CD4-positive, alpha-beta T cell (primary cell): Measurements from ENCODE around the gene MAPK11. TPM values are rescaled to one million over a fixed set of nuclear protein-coding genes. Genes with fewer than 3 reads are reported as not detected.

Source experiments
- ATAC-seq: fragments of 200-7000 bp; cut with Tn5 transposase; one replicate; pipeline ENCODE4 v1.10.0; 2022; ENCODE audit warnings: mild to moderate bottlenecking; ENCODE audit not compliant: poor library complexity
- CTCF ChIA-PET: fragments of 350-600 bp; sonication (Branson Sonifier 250); formaldehyde crosslinking; loops from one replicate; lab custom pipeline; 2021; ENCODE audit warnings: antibody characterized with exemption, inconsistent platforms; lab: Charles Lee
- POLR2A ChIA-PET: fragments of 350-600 bp; sonication (Branson Sonifier 250); formaldehyde crosslinking; loops from one replicate; lab custom pipeline; 2021; ENCODE audit warnings: antibody characterized with exemption, inconsistent platforms; lab: Charles Lee
- DNase-seq, 14 experiments: peaks; one replicate each; pipeline ENCODE4 v3.0.0-alpha.2; 2013 to 2020; ENCODE audit warnings: mixed read lengths in 2 of 14
- H3K27ac ChIP-seq, 2 donors: one replicate each; pipeline versions ENCODE4 v1.5.1 to v1.7.0; 2013; ENCODE audit warnings: low read length in 2 of 2, low read depth in 1 of 2, mild to moderate bottlenecking in 1 of 2
- H3K27me3 ChIP-seq, 2 experiments: 1 replicate in 1 of 2; 2 replicates in 1 of 2; pipeline versions ENCODE4 v1.6.1 to v1.7.0; 2013; ENCODE audit warnings: low read length in 2 of 2, control low read depth in 1 of 2, mild to moderate bottlenecking in 1 of 2, moderate library complexity in 1 of 2; ENCODE audit not compliant: insufficient read depth in 2 of 2, control insufficient read depth in 1 of 2
- H3K36me3 ChIP-seq: one replicate; pipeline ENCODE4 v1.6.1; 2013; ENCODE audit warnings: low read length, control low read depth; ENCODE audit not compliant: insufficient read depth
- H3K4me1 ChIP-seq: one replicate; pipeline ENCODE4 v1.6.1; 2013; ENCODE audit warnings: low read length, control low read depth; ENCODE audit not compliant: insufficient read depth
- H3K4me3 ChIP-seq: one replicate; pipeline ENCODE4 v1.5.1; 2013; ENCODE audit warnings: mild to moderate bottlenecking, low read length, moderate library complexity
- H3K9me3 ChIP-seq, 2 experiments: 1 replicate in 1 of 2; 2 replicates in 1 of 2; pipeline versions ENCODE4 v1.6.1 to v1.7.0; 2013; ENCODE audit warnings: low read length in 2 of 2, mild to moderate bottlenecking in 2 of 2, control low read depth in 1 of 2, moderate library complexity in 1 of 2; ENCODE audit not compliant: control insufficient read depth in 1 of 2, insufficient read depth in 1 of 2
- H3K27ac Mint-ChIP-seq: one replicate; pipeline ENCODE4 v1.8.0; 2020; ENCODE audit warnings: mixed read lengths
- H3K27me3 Mint-ChIP-seq: one replicate; pipeline ENCODE4 v1.8.0; 2021; ENCODE audit warnings: mixed read lengths
- H3K36me3 Mint-ChIP-seq: one replicate; pipeline ENCODE4 v1.8.0; 2021; ENCODE audit warnings: low read depth, mixed read lengths
- H3K4me1 Mint-ChIP-seq: one replicate; pipeline ENCODE4 v1.8.0; 2021; ENCODE audit warnings: low read depth, mixed read lengths
- H3K4me3 Mint-ChIP-seq: one replicate; pipeline ENCODE4 v1.8.0; 2020; ENCODE audit warnings: mild to moderate bottlenecking, mixed read lengths
- H3K9me3 Mint-ChIP-seq: one replicate; pipeline ENCODE4 v1.8.0; 2020; ENCODE audit warnings: mixed read lengths
- intact Hi-C, 2 experiments: fragments of 100-400 bp; cut with DNase I in 1 of 2; cut with micrococcal nuclease in 1 of 2; formaldehyde crosslinking; loops; one replicate each; pipeline versions ENCODE4 v1.15.1 to v1.9.0; 2023 to 2025; cut with DNase I, micrococcal nuclease
- total RNA-seq, 174 experiments: library from RNA in 2 of 174; stranded (reverse) in 2 of 174; gene quantifications; one replicate each; pipeline ENCODE4 v1.2.3 and lab custom pipeline; 2021 to 2026
- TF ChIP-seq, protein P1 (sequence below): fragments of 200-600 bp; IDR thresholded peaks from one replicate; pipeline ENCODE4 v1.8.0; 2022; ENCODE audit warnings: antibody characterized with exemption, mild to moderate bottlenecking

The MAPK11 gene
- total RNA-seq, 2 experiments from 2014 or later, result 4.2 to 4.9 TPM

DNA sequence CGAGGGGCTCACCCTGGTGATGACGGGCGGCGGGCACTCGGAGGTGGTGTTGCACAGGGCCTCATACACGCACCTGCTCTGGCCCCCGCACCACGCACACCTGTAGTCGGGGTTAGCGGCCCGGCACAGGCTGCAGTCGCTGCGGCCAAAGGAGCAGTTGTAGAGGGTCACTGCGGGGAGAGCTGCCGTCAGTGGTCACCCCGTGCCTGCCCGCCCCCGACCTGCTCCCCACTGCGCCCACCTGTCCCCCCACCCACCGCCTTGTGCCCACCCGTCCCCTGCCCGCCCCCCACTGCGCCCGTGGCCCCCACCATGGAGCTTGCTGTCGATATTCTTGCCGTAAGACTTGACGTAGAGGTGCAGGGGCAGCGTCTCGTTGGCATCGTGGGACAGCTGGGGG, 13.6 kb upstream of the MAPK11 start:
- Mint-ChIP-seq H3K4me3 (no peak overlapping the region), H3K27me3 (no peaks in the 10 kb centered on the region), H3K36me3 (no peaks in the 10 kb centered on the region), H3K4me1 (no peaks in the 10 kb centered on the region), H3K9me3 (no peaks in the 10 kb centered on the region), H3K27ac (no peak overlapping the region)
- H3K27me3 ChIP-seq, result no peaks in the 10 kb centered on the region
- no peaks in the 10 kb centered on the region for H3K4me1 ChIP-seq
- ATAC-seq, result no peak
- H3K9me3 ChIP-seq, result no peaks in the 10 kb centered on the region
- CTCF ChIA-PET, result no interaction called here
- intact Hi-C loops, result no loop called here
- TF ChIP-seq, protein P1, sequence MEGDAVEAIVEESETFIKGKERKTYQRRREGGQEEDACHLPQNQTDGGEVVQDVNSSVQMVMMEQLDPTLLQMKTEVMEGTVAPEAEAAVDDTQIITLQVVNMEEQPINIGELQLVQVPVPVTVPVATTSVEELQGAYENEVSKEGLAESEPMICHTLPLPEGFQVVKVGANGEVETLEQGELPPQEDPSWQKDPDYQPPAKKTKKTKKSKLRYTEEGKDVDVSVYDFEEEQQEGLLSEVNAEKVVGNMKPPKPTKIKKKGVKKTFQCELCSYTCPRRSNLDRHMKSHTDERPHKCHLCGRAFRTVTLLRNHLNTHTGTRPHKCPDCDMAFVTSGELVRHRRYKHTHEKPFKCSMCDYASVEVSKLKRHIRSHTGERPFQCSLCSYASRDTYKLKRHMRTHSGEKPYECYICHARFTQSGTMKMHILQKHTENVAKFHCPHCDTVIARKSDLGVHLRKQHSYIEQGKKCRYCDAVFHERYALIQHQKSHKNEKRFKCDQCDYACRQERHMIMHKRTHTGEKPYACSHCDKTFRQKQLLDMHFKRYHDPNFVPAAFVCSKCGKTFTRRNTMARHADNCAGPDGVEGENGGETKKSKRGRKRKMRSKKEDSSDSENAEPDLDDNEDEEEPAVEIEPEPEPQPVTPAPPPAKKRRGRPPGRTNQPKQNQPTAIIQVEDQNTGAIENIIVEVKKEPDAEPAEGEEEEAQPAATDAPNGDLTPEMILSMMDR, result no peak
- no peaks in the 10 kb centered on the region for H3K36me3 ChIP-seq
- no peak overlapping the region for H3K27ac ChIP-seq
- POLR2A ChIA-PET, result no interaction called here
- DNase-seq, result no peak
- H3K4me3 ChIP-seq, result no peak overlapping the region

DNA sequence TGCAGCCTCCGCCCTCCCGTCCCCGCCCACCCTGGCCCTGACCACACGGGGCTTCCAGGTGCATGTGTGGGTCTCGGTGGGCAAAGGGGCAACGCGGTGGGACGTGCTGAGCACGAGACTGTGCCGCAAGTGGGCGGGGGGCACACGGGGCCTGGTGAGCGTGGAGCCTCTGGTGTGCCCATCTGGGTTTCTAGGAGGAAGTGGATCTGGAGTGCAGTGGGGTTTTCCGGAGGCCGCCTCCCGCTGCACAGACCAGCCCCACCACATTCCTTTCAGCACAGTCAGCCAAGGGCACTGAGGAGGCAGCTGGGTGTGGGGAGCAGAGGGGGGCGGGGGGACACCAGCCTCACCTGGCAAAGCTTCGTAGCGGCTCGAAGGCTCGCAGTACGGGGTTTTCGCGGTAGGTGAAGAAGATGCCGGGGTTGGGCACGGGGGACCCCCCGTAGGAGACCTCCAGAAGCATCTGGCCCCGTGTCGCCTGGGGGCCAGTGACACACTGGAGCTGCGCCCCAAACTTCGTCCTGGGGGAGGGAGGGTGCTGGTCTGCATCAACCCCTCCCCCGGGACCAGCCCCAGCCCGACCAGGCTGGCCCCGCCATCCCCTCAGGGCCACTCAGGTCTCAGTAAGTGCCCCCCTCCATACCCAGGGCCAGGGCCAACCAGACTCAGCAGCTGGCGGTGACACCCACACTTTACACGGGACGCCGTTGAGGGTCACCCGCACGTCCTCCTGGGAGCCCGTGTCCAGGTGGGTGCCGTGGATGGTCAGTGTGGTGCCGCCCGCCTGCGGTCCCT, 12.4 kb upstream of the MAPK11 start:
- Histone ChIP-seq H3K36me3 (no peaks in the 10 kb centered on the region), H3K27me3 (no peaks in the 10 kb centered on the region), H3K27ac (no peak overlapping the region), H3K9me3 (peaks cover 0 to 5% of the 10 kb centered on the region in 2 experiments), H3K4me1 (no peaks in the 10 kb centered on the region), H3K4me3 (no peak overlapping the region)
- Mint-ChIP-seq H3K9me3 (no peaks in the 10 kb centered on the region), H3K4me1 (no peaks in the 10 kb centered on the region), H3K27ac (no peak overlapping the region), H3K4me3 (no peak overlapping the region), H3K36me3 (no peaks in the 10 kb centered on the region), H3K27me3 (no peaks in the 10 kb centered on the region)
- TF ChIP-seq, protein P1, result no peak
- intact Hi-C loops, result no loop called here
- CTCF ChIA-PET, result no interaction called here
- POLR2A ChIA-PET, result no interaction called here
- DNase-seq (no peak), ATAC-seq (no peak)

DNA sequence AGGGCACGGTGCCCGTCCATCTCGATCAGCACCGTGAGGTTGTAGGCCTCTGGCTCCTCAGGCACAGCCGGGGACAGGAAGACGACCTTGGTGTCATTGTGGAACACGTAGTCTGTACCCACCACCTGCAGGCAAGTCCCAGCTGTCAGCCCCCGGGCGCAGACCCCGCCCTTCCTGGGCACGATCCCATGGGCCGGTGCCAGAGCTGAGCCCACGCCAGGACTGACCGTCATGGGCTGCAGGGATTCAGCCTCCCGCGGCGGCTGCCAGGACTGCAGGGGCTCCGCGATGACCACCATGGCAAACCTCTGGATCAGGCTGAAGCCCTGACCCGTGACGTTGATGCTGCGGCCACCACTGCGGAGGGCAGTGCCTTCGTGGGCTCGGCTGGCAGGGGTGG, 11.8 kb upstream of the MAPK11 start:
- Mint-ChIP-seq H3K36me3 (no peaks in the 10 kb centered on the region), H3K27ac (no peak overlapping the region), H3K9me3 (no peaks in the 10 kb centered on the region), H3K4me3 (no peak overlapping the region), H3K4me1 (no peaks in the 10 kb centered on the region), H3K27me3 (no peaks in the 10 kb centered on the region)
- TF ChIP-seq, protein P1, result no peak
- Histone ChIP-seq H3K27me3 (no peaks in the 10 kb centered on the region), H3K4me3 (no peak overlapping the region), H3K27ac (no peak overlapping the region), H3K9me3 (peaks cover 0 to 5% of the 10 kb centered on the region in 2 experiments), H3K4me1 (no peaks in the 10 kb centered on the region), H3K36me3 (no peaks in the 10 kb centered on the region)
- intact Hi-C loops, result no loop called here
- DNase-seq (no peak), ATAC-seq (no peak)
- POLR2A ChIA-PET, result no interaction called here
- CTCF ChIA-PET, result no interaction called here
